ENCODE data around the gene INTS4. TPM values are rescaled to one million over a fixed set of nuclear protein-coding genes. Genes with fewer than 3 reads are reported as not detected.

Gene INTS4
- total RNA-seq, 1 experiment from 2014 or later: 42.7 TPM

GRCh38 chr11:78037825-78038620, 43.6 kb upstream of the INTS4 start:
- no peaks in the 10 kb centered on the region for H3K36me3 ChIP-seq (ENCODE audit: insufficient read depth, low read length)
- no peak overlapping the region for H3K9ac ChIP-seq (ENCODE audit: low read length)
- no peak overlapping the region for H3K4me2 ChIP-seq (ENCODE audit: low read depth, low read length, poor library complexity, severe bottlenecking)
- H3K9me2 ChIP-seq (replicated peaks; ENCODE audit: insufficient read depth, low read length): no peaks in the 10 kb centered on the region
- H3K9me3 ChIP-seq (ENCODE audit: low read length): no peaks in the 10 kb centered on the region
- H3K79me2 ChIP-seq (ENCODE audit: low read length): no peaks in the 10 kb centered on the region
- no peak overlapping the region for H3K27ac ChIP-seq (ENCODE audit: low read length)
- DNase-seq: no peak
- no peaks in the 10 kb centered on the region for H4K20me1 ChIP-seq (ENCODE audit: insufficient read depth, low read depth, low read length)
- no peak overlapping the region for H2AFZ ChIP-seq (ENCODE audit: low read length)
- peaks cover 15% of the 10 kb centered on the region for H3K4me1 ChIP-seq (ENCODE audit: low read length)
- H3K27me3 ChIP-seq (ENCODE audit: low read length): no peaks in the 10 kb centered on the region
- no peak overlapping the region for H3K4me3 ChIP-seq (ENCODE audit: low read length)

GRCh38 chr11:78037056-78037455, 42.6 kb upstream of the INTS4 start:
- Histone ChIP-seq H3K9me2 (replicated peaks; ENCODE audit: insufficient read depth, low read length) (no peaks in the 10 kb centered on the region), H4K20me1 (ENCODE audit: insufficient read depth, low read depth, low read length) (no peaks in the 10 kb centered on the region), H3K79me2 (ENCODE audit: low read length) (no peaks in the 10 kb centered on the region), H3K4me3 (ENCODE audit: low read length) (no peak overlapping the region), H3K27me3 (ENCODE audit: low read length) (no peaks in the 10 kb centered on the region), H3K4me1 (ENCODE audit: low read length) (peaks cover 21% of the 10 kb centered on the region), H3K36me3 (ENCODE audit: insufficient read depth, low read length) (no peaks in the 10 kb centered on the region), H3K4me2 (ENCODE audit: low read depth, low read length, poor library complexity, severe bottlenecking) (no peak overlapping the region), H3K27ac (ENCODE audit: low read length) (no peak overlapping the region), H2AFZ (ENCODE audit: low read length) (no peak overlapping the region), H3K9me3 (ENCODE audit: low read length) (no peaks in the 10 kb centered on the region), H3K9ac (ENCODE audit: low read length) (no peak overlapping the region)
- DNase-seq: no peak

- Histone ChIP-seq H3K79me2 (ENCODE audit: low read length) (no peaks in the 10 kb centered on the region), H3K4me3 (ENCODE audit: low read length) (no peak overlapping the region), H3K9me2 (replicated peaks; ENCODE audit: insufficient read depth, low read length) (no peaks in the 10 kb centered on the region), H3K27ac (ENCODE audit: low read length) (no peak overlapping the region), H3K9me3 (ENCODE audit: low read length) (no peaks in the 10 kb centered on the region), H3K27me3 (ENCODE audit: low read length) (no peaks in the 10 kb centered on the region), H3K9ac (ENCODE audit: low read length) (no peak overlapping the region), H3K4me2 (ENCODE audit: low read depth, low read length, poor library complexity, severe bottlenecking) (no peak overlapping the region), H3K36me3 (ENCODE audit: insufficient read depth, low read length) (no peaks in the 10 kb centered on the region), H4K20me1 (ENCODE audit: insufficient read depth, low read depth, low read length) (no peaks in the 10 kb centered on the region), H3K4me1 (ENCODE audit: low read length) (peaks cover 29% of the 10 kb centered on the region), H2AFZ (ENCODE audit: low read length) (no peak overlapping the region)
- no peak for DNase-seq
These were observed 41.8 kb upstream of the INTS4 start for GRCh38 chr11:78036313-78036712.

GRCh38 chr11:78034623-78035022, 40.2 kb upstream of the INTS4 start:
- H3K79me2 ChIP-seq (ENCODE audit: low read length): no peaks in the 10 kb centered on the region
- H3K36me3 ChIP-seq (ENCODE audit: insufficient read depth, low read length): no peaks in the 10 kb centered on the region
- no peak overlapping the region for H3K4me3 ChIP-seq (ENCODE audit: low read length)
- no peak overlapping the region for H2AFZ ChIP-seq (ENCODE audit: low read length)
- no peak overlapping the region for H3K9ac ChIP-seq (ENCODE audit: low read length)
- H4K20me1 ChIP-seq (ENCODE audit: insufficient read depth, low read depth, low read length): no peaks in the 10 kb centered on the region
- H3K27ac ChIP-seq (ENCODE audit: low read length): no peak overlapping the region
- H3K9me3 ChIP-seq (ENCODE audit: low read length): no peaks in the 10 kb centered on the region
- H3K4me1 ChIP-seq (ENCODE audit: low read length): peaks cover 24% of the 10 kb centered on the region
- no peak for DNase-seq
- H3K27me3 ChIP-seq (ENCODE audit: low read length): no peaks in the 10 kb centered on the region
- H3K9me2 ChIP-seq (replicated peaks; ENCODE audit: insufficient read depth, low read length): no peaks in the 10 kb centered on the region
- H3K4me2 ChIP-seq (ENCODE audit: low read depth, low read length, poor library complexity, severe bottlenecking): no peak overlapping the region

GRCh38 chr11:78033040-78033439, 38.6 kb upstream of the INTS4 start:
- Histone ChIP-seq H3K36me3 (ENCODE audit: insufficient read depth, low read length) (no peaks in the 10 kb centered on the region), H3K27ac (ENCODE audit: low read length) (no peak overlapping the region), H3K9me2 (replicated peaks; ENCODE audit: insufficient read depth, low read length) (no peaks in the 10 kb centered on the region), H3K9ac (ENCODE audit: low read length) (no peak overlapping the region), H4K20me1 (ENCODE audit: insufficient read depth, low read depth, low read length) (no peaks in the 10 kb centered on the region), H2AFZ (ENCODE audit: low read length) (no peak overlapping the region), H3K79me2 (ENCODE audit: low read length) (no peaks in the 10 kb centered on the region), H3K4me3 (ENCODE audit: low read length) (no peak overlapping the region), H3K9me3 (ENCODE audit: low read length) (no peaks in the 10 kb centered on the region), H3K27me3 (ENCODE audit: low read length) (no peaks in the 10 kb centered on the region), H3K4me1 (ENCODE audit: low read length) (peaks cover 24% of the 10 kb centered on the region), H3K4me2 (ENCODE audit: low read depth, low read length, poor library complexity, severe bottlenecking) (no peak overlapping the region)
- DNase-seq: no peak

GRCh38 chr11:78032090-78032489, 37.6 kb upstream of the INTS4 start:
- Histone ChIP-seq H3K4me1 (ENCODE audit: low read length) (peaks cover 24% of the 10 kb centered on the region), H3K27me3 (ENCODE audit: low read length) (no peaks in the 10 kb centered on the region), H4K20me1 (ENCODE audit: insufficient read depth, low read depth, low read length) (no peaks in the 10 kb centered on the region), H3K79me2 (ENCODE audit: low read length) (no peaks in the 10 kb centered on the region), H3K9ac (ENCODE audit: low read length) (no peak overlapping the region), H3K36me3 (ENCODE audit: insufficient read depth, low read length) (no peaks in the 10 kb centered on the region), H3K4me2 (ENCODE audit: low read depth, low read length, poor library complexity, severe bottlenecking) (peak overlapping the region; percentile 42), H3K4me3 (ENCODE audit: low read length) (no peak overlapping the region), H2AFZ (ENCODE audit: low read length) (no peak overlapping the region), H3K27ac (ENCODE audit: low read length) (no peak overlapping the region), H3K9me3 (ENCODE audit: low read length) (no peaks in the 10 kb centered on the region), H3K9me2 (replicated peaks; ENCODE audit: insufficient read depth, low read length) (no peaks in the 10 kb centered on the region)
- DNase-seq: no peak

GRCh38 chr11:78031629-78032028, 37.2 kb upstream of the INTS4 start:
- H3K4me3 ChIP-seq (ENCODE audit: low read length): no peak overlapping the region
- H3K9me2 ChIP-seq (replicated peaks; ENCODE audit: insufficient read depth, low read length): no peaks in the 10 kb centered on the region
- no peaks in the 10 kb centered on the region for H3K79me2 ChIP-seq (ENCODE audit: low read length)
- H2AFZ ChIP-seq (ENCODE audit: low read length): no peak overlapping the region
- H3K4me2 ChIP-seq (ENCODE audit: low read depth, low read length, poor library complexity, severe bottlenecking): peak overlapping the region; percentile 42
- no peak overlapping the region for H3K9ac ChIP-seq (ENCODE audit: low read length)
- peak; percentile 88 for DNase-seq
- H4K20me1 ChIP-seq (ENCODE audit: insufficient read depth, low read depth, low read length): no peaks in the 10 kb centered on the region
- H3K27ac ChIP-seq (ENCODE audit: low read length): no peak overlapping the region
- H3K27me3 ChIP-seq (ENCODE audit: low read length): no peaks in the 10 kb centered on the region
- H3K9me3 ChIP-seq (ENCODE audit: low read length): no peaks in the 10 kb centered on the region
- no peaks in the 10 kb centered on the region for H3K36me3 ChIP-seq (ENCODE audit: insufficient read depth, low read length)
- H3K4me1 ChIP-seq (ENCODE audit: low read length): peaks cover 24% of the 10 kb centered on the region

- no peak overlapping the region for H3K9ac ChIP-seq (ENCODE audit: low read length)
- no peaks in the 10 kb centered on the region for H3K9me3 ChIP-seq (ENCODE audit: low read length)
- no peaks in the 10 kb centered on the region for H3K36me3 ChIP-seq (ENCODE audit: insufficient read depth, low read length)
- no peaks in the 10 kb centered on the region for H4K20me1 ChIP-seq (ENCODE audit: insufficient read depth, low read depth, low read length)
- DNase-seq: no peak
- no peak overlapping the region for H3K4me3 ChIP-seq (ENCODE audit: low read length)
- no peaks in the 10 kb centered on the region for H3K27me3 ChIP-seq (ENCODE audit: low read length)
- H3K79me2 ChIP-seq (ENCODE audit: low read length): no peaks in the 10 kb centered on the region
- H3K27ac ChIP-seq (ENCODE audit: low read length): no peak overlapping the region
- H3K4me1 ChIP-seq (ENCODE audit: low read length): peaks cover 22% of the 10 kb centered on the region
- no peak overlapping the region for H3K4me2 ChIP-seq (ENCODE audit: low read depth, low read length, poor library complexity, severe bottlenecking)
- H3K9me2 ChIP-seq (replicated peaks; ENCODE audit: insufficient read depth, low read length): no peaks in the 10 kb centered on the region
- no peak overlapping the region for H2AFZ ChIP-seq (ENCODE audit: low read length)
These were observed 36.2 kb upstream of the INTS4 start for GRCh38 chr11:78030429-78031325.

Measured in Karpas-422 (cell line).